Suppressor macrophage treated with lipopolysaccharide for 1 hour (primary cell): Measurements from ENCODE around the gene TELO2.

Experiments used
- DNase-seq, 3 donors: peaks; one replicate each; pipeline ENCODE4 v3.0.0-alpha.2; 2020 to 2022

The TELO2 gene

DNA sequence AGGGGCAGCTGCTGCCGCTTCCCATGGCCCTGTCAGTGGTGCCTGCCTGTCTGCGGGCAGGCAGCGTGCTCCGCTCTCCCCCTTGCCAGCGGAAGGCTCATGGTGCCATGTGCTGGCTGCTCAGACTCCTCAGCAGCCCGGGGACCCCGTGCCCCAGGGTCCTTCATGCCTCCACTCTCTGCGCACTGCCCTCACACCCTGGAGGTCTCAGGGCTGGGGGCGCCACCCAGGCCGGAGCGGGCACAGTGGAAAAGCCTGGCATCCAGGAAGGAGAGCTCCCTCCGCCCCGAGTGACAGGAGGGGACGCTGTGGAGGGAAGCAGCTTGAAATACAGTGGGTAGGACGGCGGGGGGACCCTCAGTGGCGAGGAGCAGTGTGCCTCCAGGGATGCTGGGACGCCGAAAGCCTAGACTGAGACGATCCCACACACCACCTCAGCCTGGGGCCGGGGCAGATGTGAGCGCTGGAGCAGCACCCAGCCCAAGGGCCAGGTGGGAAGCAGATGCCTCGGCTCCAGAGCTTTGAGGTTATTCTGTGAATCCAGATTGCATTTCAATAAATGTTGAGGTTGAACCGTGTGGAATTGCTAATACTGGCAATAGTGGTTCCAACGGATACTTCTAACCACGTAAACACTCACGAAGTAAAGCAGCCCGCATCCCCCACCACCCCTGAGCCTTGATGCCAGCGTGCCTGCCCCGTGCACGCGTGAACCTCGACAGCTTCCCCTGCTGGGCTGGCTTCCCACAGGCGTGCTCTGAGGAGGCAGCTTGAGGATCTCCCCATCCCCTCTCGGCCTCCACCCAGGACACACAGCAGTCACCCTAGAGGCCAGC, 46.8 kb downstream of the TELO2 start:
- DNase-seq = no peak

DNA sequence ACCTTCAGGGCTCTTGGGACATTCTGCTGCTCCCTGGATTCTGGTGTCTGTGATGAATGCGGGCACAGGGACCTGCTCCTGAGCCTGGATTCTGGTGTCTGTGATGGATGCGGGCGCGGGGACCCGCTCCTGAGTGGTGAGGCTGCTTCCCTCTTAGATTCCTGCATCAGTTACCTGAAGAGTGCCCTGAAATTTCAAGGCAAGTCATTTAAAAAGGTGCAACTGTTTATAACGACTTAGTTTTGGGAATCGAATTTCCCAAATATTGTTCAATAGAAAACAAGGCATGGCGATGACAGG, 47.3 kb downstream of the TELO2 start:
- no peak for DNase-seq

DNA sequence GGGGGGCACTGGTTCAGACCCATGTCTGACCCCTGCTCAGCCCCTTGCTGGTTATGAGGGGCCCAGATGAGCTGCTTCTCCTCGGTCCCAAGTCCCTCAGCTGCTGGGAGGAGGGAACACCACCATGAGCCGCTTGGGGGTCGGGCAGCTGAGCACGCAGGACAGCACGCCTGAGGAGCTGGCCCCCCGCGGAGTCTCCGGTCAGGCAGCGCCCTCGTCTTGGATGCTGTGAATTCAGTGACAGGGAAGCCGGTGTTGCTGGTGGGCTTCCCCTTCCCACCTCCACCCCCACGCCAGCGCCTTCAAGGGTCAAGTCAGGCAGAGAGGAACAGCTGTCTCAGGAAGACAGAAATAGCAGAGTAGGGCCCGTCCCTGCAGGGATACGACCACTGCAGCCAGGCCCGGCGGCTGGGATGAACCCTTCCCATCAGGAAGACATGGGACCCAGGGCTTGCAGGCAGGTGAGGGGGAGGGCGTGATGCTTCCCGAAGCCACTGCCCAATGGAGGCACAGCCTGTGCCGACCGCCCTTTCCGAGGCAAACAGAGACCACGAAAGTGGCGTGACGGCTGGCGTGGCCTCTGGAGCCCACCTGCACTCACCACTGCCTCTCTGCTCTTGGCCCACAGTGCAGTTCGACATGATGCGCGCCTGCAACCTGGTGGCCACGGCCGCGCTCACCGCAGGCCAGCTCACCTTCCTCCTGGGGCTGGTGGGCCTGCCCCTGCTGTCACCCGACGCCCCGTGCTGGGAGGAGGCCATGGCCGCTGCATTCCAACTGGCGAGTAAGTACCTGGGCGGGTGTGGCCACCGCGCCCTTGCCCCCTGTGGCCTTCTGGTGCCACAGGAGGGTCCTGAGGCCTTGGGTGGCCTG, 48.4 kb downstream of the TELO2 start:
- DNase-seq = no peak

DNA sequence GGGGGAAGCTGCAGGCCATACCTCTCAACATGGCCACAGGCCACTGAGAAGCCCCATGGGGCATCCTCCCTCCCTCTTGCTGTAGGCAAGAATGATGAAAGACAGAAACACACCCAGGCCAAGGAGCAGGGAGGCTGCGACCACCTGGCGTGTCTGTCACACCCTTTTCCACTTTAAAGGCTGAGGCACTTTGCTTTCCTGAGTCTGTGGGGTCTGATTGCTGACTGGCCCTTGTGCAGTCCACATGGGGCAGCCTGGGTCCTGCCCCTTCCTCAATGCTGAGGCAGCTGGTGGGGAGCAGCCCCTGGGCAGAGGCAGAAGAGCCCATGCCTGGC, 49.0 kb downstream of the TELO2 start:
- no peak for DNase-seq

DNA sequence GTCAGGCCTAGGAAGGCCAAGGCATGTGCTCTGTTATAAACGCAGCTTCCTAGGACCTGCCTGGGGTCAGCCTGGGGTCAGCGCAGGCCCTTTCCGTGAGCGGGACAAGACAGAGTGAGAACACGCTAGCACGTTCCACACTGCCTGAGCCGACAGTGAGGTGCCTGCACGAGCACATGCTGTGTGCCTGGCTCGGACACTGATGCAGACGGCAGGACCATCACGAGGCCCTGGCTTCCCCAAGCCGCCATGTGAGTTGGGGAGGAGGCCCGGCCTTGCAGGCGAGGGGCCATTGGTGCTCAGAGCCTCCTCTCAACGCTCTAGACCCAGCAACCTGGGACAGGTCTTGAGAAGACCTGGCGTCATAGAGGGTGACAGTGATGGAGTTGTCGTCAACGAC, 49.4 kb downstream of the TELO2 start:
- no peak for DNase-seq

DNA sequence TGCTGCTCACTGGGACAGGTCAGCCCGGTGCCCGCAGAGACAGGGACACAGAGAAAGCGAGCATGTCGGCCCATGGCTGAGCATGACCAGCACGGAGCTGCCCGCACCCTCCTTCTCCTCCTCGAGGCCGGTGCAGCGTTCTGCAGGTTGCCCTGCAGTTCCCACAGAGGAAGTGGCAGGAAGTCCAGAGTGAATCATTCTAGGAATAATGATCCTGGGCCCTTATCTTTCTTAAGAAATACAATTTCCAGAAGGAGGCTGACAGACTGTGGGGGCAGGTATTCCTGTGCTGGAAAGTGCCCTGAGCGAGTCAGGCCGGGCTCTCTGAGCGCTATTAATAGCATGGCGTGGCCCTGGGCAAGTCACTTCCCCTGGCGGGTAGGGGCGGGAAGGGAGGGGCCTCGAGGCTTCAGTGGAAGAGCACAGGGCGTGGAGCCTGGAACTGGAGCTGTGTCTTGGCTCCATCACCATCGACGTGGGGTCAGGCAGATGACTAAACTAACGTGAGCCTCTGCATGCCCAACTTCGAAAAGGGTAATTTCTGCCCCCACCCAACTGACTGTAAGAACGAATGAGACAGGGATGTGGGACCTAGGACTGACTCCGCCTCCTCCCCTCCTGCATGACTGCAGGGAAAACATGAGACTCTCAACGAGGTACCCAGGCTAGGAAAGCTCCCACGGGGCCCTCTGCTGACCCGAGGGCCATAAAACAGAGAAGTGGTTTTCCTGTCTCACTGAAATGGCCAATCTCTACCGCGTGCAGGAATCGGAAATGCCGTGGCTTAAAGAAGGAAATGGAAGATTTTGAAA, 50.1 kb downstream of the TELO2 start:
- peak; percentile 80 to 86 (median 85) for DNase-seq

DNA sequence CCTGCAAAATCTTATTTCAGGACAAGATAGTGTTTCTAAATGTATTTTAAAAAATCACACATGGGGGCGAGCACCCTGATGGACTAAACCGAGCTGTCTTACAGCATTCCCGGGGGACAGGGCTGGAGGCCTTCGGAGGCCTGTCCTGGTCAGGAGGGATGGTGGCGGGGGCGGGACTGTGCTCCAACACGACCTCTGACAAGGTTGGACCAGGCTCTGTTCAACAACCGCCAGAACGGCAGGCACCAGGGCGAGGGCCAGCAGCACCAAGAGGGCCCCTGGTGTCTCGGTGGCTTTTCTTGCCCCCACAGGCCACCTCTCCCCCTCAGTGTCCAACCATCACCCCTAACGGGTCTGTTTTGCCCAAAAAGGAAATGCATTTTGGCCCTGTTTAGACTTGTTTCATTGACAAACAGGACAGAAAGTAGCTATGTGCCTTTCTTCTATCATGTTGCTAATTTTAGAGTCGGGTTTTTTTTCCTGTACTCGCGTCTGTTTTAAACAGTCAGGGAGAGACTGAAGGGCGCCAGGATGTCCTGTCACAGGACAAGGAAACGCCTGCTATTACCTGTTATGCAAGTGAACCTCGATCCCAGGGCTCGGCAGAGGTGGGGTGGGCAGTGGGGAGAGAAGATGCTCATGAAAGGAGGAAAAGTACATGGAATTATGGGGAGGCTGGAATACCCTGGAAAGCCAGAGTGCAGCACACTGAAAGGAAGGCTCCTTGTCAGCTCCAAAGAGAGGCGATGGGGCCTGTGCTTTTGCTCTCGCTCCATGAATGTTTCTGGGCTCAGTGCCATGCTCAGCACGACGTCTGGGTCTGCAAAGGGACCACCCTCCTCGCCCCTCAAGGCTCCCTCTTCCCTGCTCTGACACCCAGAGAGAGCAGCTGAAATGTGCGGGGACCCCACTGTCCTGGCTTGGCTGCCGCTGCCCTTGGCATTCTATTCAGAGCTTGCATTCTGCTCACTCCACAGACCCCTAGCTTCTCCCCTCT, 52.2 kb downstream of the TELO2 start:
- DNase-seq = no peak

DNA sequence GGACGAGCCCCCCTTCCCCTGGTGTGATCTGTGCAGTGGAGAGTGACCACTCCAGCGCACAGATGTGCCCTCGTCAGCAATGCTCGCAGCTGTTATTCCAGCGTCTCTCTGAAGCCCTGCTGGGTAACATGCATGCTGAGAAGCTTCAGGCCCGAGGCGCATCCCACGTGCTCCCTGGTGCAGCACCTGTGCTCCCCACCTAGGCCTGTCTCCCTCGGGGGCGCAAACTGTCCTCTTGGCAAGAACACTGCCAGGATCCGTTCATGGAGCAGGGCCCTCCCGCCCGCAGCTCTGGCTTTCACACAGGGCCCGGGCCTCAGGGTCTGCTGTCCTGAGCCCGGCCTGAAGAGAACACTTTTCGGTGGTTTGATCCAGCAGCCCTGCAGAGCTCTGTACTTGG, 53.3 kb downstream of the TELO2 start:
- DNase-seq = no peak

DNA sequence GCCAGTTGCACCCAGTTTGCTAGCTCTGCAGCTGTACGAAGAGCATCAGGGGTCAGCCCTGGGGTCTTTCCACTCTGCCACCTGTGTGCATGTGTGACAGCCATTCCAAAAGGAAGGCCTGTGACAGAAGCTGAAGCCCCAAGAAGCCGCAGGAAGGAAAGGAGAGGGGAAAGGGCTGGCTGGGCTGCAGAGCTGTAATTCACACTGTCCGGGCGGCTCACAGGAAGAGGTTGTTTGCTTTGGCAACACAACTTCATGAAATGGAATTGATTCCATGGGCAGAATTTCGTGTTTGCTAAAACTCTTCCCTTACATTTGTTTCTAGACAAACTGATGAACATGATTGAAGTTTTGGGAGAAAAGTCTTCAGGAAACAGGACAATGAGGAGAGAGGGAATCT, 55.1 kb downstream of the TELO2 start:
- no peak for DNase-seq

DNA sequence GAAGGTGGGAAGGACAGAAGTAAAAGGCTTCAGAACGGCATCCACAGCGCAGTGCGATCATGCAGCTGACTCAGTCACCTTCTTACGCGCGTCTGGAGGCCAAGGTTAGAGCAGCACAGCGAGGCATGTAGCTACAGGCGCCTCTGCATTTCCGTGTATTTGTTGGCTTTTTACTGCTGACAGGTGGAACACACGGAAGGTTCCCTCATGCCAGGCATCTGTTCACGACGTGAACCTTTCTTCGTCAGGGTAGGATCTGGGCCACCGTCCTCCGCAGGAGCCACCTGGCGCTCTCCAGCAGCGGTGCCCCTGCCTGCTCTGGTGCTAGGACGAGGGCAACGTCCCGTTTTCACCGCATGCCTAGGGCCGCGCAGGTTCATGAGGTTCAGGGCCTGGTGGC, 55.6 kb downstream of the TELO2 start:
- DNase-seq = no peak

DNA sequence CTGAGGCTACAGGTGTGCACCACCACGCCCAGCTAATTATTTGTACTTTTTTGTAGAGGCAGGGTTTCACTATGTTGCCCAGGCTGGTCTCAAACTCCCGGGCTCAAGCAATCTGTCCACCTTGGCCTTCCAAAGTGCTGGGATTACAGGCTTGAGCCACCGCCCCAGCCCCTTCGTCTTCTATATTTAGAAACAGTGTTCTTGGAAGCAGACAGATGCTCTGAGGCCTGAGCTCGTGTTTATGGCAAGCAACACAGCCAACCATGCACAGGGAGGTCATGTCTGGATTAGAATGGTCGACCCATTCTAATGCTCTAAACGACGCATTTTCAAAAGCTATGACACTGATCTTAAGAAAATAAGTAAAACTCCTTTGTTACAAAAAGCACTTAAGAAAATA, 56.9 kb downstream of the TELO2 start:
- no peak for DNase-seq

DNA sequence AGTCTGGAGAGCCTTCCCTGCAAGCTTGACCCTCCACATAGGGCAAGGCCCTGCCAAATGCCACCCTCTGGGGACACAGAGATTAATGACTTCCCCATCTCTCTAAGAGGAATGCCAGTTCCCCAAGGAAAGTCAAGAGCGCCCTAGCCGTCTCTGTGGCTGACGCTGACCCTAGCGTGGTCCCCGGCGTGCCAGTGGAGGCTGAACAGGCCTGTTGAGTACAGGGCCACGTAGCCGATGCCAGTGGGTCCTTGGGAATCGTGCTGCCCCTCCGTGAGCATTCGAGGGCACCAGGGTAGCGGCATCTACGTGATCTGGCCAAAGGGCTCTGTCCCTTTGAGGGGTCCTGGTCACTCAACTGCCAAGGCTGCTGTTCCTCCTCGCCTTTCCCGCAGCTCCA, 57.5 kb downstream of the TELO2 start:
- no peak for DNase-seq

DNA sequence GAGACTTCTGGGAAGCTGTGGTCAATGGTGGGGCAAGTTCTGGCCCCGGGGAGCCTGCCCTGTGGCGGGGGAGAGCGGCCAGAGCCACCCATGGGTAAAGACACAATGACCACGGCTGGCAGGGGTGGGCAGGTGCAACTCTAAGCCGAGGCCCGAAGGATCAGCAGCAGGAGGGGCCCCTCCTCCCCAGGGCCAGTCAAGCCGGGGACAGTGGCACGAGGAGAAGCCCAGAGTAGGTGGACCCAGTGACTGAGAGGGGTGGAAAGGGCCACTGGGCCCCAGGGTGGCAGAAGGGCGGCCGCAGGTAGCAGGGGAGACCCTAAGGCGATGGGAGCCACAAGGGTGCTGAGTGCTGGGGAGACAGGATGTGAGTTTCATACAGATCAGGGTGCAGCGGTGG, 58.0 kb downstream of the TELO2 start:
- no peak for DNase-seq

DNA sequence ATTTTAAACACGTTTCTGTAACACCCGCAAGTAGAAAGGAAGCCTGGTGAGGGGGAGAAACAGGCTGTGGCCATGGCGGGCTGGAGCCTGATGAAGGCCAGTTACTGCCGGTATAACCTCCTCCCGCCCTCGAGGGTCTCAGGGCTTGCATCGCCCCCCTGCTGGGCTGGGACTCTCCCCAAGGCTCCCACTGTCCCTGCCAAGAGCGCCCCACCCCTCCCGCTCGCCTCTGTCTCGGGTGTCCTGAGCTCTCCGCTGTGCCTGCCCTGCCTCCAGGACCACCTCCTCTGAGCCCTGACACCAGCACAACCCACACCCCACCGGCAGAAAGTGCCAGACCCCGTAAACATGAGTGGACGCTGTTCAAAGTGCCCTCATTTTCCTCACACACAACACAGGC, 59.0 kb downstream of the TELO2 start:
- DNase-seq = no peak

DNA sequence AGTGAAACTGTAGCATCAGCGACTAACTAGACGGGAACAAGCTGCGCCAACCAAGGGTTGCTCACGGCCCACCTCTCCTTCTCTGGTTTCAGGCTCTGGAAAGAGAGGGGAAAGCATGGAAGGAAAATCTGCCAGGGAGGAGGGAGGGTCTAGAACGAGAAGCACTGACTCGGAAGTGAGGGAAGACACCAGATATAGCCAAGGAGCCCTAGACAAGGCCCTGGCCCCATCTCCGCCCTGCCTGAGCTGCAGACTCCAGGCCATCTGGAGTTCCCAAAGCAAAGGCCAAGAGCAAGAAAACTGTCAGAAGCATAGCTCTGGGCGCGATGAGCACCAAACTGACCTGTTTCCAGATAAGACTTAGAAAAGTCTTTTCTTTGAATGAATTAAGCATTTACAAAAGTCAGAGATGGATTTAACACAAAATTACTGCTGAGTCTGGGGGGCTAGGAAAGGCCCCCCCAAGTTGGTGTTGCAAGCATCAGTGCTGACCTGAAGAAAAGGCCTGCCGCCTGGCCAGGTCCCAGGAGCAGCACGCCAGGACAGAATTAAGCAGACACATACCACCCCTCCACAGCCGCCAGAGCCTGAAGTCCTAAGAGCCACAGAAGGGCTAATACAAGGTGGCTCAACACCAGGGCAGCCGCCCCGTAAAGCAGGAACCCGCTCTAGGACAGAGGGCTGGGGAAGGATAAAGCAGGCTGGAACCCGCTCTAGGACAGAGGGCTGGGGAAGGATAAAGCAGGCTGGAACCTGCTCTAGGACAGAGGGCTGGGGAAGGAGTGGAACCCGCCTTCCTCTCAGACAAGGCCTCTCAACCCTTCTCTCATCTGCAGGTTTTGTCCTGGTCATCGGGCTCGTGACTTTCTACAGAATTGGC, 61.0 kb downstream of the TELO2 start:
- no peak for DNase-seq

DNA sequence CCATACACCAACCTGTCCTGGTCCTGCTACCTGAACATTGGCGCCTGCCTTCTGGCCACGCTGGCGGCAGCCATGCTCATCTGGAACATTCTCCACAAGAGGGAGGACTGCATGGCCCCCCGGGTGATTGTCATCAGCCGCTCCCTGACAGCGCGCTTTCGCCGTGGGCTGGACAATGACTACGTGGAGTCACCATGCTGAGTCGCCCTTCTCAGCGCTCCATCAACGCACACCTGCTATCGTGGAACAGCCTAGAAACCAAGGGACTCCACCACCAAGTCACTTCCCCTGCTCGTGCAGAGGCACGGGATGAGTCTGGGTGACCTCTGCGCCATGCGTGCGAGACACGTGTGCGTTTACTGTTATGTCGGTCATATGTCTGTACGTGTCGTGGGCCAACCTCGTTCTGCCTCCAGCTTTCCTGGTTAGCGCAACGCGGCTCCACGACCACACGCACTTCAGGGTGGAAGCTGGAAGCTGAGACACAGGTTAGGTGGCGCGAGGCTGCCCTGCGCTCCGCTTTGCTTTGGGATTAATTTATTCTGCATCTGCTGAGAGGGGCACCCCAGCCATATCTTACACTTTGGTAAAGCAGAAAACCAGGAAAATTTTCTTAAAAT, 61.8 kb downstream of the TELO2 start:
- no peak for DNase-seq

DNA sequence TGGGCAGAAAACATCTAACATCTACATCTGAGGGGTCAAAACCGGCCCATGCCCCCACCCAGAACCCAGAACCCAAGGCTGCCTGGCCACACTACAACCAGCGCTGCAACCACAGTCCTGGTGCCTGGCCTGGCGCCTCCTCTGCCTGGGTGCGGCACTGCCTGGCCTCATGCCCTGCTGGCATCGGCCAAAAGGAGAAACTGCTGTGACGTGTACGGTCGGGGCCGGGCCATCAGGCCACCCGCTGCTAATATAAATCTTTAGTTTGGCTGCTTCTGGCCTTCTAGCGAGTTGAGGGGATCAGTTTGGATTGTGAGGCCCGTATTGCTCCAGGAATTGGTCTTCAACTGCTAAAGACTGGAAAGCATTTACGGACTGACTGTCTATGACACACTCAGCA, 63.1 kb downstream of the TELO2 start:
- DNase-seq = no peak

DNA sequence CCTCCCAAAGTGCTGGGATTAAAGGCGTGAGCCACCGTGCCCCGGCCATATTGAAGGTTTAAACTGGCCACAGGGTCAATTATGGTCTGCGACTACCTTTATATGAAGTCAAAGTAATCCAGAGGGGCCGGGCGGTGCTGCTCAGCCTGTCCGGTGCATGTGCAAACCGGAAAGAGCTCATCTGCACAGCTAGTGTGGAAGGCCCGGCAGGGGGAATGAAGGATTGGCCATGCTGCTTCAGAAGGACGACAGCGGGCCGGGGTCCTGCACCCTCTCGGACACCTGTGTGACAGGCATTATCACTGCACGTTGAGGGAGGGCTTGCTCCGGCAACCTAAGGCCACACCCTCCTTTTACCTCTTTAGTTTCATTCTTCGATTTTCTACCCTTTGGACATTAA, 63.9 kb downstream of the TELO2 start:
- DNase-seq = no peak

DNA sequence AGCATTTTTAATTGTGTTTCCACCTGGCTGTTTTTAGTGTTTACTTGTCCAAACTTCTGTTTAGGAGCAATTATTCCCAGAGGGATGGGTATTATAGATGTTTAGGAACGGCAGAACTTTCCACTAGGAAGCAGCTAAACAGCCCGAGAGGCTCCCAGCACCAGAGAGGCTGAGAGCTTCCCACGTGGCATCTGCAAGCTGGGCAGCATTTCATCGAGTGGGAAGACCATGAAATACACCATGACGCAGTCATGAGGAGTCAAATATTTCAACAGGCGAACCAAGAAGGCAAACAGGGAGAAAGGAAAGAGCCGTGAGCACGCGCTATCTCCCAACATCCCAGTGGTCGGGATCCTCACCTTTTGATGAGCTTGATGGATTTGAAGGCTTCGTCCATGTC, 64.4 kb downstream of the TELO2 start:
- no peak for DNase-seq

DNA sequence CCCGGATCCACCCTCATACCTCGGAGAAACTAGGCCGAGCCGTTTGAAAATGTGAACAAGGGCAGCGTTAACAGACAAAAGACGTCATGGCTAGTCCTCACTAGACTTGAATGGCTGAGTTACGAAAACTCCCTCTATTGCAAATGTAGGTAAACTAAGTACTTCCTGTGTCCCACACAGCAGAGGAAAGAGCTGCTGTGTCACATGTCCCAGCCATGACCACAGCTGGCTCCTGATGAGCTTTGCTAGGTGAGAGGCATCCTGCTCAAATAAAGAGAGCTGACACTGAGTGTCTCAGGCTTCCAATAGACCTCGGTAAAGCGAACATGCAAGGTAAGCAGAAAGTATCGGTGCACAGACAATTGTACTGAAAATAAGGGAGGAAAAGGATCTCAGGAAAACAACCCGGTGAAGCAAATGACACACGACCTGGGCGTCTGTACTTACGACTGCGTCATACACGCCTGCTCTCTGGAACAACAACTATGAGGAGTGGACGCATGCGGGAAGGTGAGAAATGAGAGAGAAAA, 66.4 kb downstream of the TELO2 start:
- no peak for DNase-seq
